ENCODE results near the gene C2orf72.
"Not testable (repeated sequence)": the region's sequence is repeated elsewhere in the genome, so short reads cannot be mapped to it uniquely, and the experiment has no call there.

The C2orf72 gene

DNA sequence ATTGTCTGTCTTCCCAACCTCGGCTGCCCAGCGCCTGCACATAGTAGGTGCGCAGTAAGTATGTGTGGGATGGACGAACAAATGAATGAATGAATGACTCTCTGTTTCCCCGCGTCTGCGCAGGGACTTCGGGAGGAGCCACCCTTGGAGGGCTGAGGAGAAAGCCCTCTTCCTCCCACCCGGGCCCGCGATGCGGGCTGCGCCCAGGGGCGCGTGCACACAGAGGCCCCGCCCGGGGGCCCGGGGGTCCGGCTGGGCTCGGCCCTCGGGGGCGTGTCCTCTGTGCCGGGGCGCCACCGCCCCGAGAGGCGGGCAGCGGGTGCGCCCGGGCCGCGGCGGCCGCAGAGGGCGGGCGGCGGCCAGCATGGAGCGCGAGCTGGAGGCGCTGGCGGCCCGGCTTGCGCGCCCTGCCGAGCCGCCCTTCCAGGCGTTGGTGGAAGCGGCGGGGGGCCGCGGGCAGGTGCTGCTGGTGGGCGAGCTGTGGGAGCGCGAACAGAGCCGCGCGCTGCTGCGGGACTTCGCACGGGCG is at the start of gene C2orf72:
Gene C2orf72 (plus strand): TSS at position 322 of the 529 bp plus-strand sequence. CDS start 43 bp downstream, at position 365.
- no peak for DNase-seq (ENCODE audit: low read depth in 2 of 2)

DNA sequence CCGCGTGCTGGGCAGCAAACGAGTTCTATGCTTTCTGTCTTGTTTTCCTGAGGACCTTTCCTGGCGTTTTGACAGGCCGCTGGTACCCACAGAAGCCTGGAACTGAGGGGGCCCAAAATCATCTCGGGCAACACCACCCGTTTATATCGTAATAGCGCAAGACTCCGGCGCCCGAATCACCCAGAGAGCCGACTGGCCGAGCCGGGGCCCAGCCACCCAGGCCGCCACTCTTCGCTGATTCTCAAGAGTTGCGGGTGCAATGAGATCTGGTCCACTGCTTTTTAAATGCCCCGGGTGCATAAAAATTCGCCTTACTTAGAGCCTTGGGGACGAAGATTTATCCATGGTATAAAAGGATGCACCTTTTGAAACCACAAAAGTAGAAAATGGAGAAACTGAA is 47.6 kb upstream of the C2orf72 start:
- DNase-seq (ENCODE audit: low read depth in 2 of 2), result no peak

DNA sequence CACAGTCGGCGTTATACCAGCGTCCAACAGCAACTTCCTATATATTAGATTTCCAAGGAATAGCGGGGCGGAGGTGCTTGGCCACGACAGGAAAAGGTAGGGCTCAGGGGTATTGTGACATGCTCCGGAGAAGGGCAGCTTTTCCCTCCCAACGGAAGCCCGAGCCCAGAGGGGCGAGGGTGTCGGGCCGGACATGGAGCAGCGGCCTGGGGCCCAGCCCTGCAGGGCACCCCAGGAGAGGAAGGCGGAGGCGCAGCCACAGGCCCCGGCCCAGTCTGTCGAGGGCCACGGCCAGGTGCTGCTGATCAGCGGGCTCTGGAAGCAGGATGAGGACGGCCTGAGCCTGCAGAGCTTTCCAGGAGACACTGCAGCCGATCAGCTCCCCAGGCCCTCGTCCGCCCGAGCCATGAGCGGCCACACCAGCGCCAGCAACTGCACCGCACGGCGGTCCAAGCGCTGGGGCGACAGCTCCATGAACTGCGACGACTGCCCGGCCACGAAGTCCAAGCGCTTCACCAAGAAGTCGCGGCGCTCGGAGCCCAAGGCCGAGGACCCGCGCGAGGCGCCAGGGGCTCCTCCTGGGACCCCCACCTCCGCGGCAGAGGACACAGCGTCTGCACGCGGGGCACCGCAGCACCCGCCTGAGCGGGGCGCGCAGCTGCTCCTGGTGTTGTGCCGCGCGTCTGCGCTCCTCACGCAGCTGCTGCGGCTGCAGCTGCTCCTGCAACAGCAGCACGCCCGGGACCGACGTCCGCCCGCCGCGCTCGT is 47.0 kb upstream of the C2orf72 start:
- DNase-seq (ENCODE audit: low read depth in 2 of 2), result no peak

DNA sequence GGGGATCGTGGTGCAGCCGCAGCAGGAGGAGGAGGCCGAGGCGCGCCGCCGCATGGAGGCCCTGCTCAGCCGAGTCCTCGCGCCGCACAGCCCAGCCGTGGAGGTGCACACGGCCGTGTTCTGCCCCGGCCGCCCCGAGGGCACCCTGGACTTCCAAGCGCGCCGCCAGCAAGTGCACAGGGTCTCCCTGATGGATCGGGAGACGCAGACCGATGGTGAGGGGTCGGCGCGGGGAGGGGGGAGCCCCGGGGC is 46.5 kb upstream of the C2orf72 start:
- no peak for DNase-seq (ENCODE audit: low read depth in 2 of 2)

DNA sequence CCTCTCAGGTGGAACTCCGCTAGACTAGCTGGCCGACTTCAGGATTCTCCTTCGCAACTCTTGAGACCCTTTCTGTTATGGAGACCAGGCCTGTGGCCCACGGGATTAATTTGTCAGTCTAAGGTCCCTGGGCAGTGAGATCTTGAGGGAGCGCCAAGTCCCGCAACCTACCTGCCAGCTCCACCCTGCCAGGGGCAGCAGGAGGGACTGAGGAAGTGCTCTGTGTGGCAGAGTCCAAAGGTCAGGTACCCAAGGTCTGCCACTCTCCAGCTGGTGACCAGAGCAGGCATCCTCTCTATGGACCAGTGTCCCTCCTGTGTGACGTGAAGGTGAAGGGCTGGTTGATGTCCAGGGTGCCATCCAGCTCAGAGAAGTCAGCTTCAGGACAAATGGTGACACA is 45.7 kb upstream of the C2orf72 start:
- DNase-seq (ENCODE audit: low read depth in 2 of 2), result no peak

DNA sequence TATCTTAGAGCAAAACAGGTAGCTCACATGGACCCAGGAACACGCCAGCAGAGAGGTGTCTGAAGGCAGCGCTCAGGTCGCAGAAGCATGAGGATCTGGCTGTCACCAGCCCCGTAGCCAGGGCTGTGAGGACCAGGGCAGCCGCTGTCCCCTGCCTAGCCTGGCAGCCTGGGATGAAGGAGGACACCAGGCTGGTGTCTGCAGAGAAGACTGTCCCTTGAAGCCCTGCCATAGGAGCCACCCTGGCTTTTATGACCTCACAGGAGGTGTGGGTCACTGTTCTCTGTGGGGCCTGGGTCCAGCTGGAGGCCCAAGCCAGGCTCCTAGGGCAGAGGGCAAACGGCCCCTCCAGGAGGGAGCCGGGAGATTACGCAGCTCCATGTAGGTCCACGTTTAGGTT is 41.5 kb upstream of the C2orf72 start, which contains the start of gene SPATA3:
Gene SPATA3 (plus strand): TSS at position 301 of the 400 bp plus-strand sequence. CDS start 113 bp downstream, outside the sequence.
- no peak for DNase-seq (ENCODE audit: low read depth in 2 of 2)

DNA sequence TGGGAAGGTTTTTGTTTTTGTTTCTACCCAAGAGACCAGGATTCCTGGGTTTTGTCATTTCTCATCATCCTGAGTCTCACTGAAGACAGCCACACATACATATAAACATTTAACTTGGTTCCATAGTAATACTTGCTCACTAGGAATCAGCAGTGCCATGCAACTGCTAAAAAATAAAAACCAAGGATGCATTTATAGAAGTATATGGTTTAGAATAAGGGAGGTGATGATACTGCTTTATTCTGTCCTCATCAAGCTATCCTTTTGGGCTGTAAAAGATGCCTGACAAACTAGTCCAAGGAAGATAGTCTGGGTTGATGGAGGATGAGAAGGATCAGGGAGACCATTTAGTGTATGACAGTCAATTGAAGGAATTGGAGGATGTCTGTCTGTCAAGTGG is 40.7 kb upstream of the C2orf72 start:
- DNase-seq (ENCODE audit: low read depth in 2 of 2), result no peak

DNA sequence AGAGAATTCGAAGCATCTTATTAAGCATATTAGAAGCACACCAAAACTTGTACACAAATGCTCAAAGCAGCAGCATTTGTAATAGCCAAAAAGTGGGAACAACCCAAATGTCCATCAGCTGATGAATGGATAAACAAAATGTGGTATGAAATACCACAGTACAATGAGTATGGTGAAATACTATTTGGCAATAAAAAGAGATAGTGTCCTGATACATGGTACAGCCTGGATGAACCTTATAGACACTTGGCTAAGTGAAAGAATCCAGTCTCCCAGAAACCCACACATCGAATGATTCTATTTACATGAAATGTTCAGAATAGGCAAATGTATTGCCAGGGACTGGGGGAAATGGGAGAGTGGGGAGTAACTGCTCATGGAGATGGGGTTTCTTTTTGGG is 38.4 kb upstream of the C2orf72 start:
- no peak for DNase-seq (ENCODE audit: low read depth in 2 of 2)

DNA sequence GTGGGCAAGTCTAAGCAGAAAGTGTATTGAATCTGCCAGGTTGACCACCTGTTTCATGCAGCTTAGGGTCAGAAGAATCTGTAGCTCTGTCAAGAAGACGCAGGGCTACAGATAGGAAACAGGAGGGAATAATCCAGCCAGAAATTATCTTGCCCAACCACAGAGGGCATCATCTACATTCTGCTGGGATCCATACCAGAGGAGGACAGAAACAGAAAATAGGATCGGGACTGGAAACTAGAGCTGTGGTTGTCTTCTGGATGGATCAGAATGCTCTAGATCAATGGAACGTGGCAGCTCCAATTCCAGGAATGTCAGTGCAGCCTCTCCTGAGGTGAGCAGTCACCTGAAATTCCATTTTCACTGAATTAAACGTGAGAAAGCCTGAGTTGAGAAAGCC is 37.8 kb upstream of the C2orf72 start:
- DNase-seq (ENCODE audit: low read depth in 2 of 2), result no peak

DNA sequence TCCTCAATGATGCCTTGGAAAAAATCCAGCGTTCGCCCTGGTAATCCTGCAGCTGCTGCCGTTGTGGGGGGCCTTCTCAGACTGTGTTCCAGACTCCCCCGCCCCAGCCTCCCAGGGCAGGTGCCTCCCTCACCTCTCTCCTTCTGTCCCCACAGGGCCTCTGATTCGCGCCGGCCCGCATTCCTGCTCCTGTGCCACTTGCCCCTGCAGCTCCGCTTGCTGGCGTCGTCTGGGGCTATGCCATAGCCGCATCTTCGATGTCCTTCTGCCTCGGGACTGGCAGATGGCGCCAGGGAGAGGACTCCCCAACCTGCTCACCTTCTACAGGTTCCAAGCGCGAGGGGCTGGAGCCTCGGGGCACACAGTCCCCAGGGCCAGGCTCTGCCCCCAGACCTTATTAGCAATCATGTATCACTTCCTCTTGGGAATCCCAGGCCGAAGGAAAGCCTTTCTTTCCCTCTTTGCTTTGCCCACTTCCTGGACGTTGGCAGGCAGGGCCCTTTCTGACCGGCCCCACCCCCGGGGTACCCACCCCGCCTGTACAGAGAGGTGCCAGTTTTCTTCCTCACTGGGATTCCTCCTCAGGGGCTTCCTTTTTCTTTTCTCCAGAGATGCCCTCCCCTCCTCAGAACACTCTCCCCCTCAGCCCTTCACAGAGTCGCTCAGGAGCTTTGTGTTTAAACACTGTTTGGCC is 37.0 kb upstream of the C2orf72 start:
- DNase-seq (ENCODE audit: low read depth in 2 of 2), result no peak

DNA sequence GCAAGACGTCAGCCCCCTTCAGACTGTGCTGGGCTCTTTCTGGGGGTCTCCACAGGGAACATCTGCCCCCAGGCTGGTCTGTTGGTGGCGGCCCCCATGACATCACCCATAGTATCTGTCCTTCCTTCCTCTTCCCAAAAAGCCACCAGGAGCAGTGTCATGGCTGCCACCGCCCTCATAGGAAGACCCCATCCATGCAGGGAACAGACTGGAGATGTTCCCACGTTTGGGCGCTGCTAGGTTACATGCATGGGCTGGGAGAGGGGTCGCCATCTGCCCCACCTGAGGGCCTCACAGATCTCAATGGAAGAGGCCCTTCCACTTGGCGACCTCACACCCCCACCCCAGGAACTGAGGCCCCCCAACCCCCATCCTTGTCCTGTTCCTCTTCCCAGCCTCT is 36.3 kb upstream of the C2orf72 start:
- DNase-seq (ENCODE audit: low read depth in 2 of 2), result no peak

DNA sequence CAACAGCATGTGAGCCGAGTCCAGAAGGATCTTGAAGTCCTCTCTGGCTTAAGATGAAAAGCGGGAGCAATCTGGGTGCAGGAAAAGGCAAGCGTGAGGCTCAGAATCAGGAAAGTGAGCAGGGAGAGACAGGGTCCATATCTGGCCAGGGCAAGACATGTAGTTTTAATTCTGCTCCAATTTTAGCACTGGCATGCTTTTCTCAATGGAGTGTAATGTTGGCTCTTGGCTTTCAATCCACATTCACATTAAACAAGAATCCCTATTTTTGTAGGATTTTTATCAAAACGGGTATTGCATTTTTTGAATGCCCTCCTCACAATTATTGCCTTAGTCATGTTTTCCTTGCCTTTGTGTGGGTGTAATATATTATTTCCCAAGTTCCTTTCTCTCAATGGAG is 35.4 kb upstream of the C2orf72 start:
- DNase-seq (ENCODE audit: low read depth in 2 of 2), result no peak

DNA sequence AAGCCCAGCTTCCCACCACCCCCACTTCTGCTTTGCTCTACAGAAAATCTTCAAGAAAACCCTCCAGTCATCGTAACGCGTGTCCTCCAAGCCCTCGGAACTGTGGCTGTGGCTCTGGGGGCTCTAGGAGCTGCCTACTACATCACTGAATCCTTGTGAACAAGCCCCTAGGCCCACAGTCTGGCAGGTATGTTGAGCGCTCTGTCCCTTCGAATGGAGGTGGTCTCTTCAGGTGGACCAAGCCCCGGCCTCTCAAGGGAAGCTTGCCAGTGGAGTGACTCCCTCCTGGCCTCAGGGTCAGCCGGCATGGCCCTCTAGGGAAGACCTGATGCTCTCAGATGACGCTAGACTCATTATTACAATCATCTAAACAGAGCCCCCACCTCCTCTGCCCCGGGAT is 34.7 kb upstream of the C2orf72 start:
- DNase-seq (ENCODE audit: low read depth in 2 of 2), result no peak

DNA sequence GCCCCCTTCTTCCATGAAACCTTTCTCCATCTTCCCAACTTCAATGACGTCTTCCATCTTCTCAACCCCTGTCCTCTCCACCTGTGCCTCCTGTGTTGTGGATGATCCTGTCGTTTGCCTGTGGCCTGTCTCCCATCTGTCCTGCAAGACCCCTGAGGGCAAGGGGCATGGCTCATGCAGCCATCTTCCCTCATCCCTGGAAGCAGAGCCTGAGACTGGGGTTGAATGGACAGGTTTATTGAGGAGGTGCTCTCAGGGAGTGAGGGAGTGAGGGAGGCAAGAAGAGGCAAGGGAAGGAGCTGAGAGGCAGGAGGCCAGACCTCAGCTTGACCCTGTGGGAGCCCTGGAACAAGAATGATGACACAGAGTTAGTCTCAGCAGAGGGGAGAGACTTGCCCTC is 34.1 kb upstream of the C2orf72 start:
- no peak for DNase-seq (ENCODE audit: low read depth in 2 of 2)

DNA sequence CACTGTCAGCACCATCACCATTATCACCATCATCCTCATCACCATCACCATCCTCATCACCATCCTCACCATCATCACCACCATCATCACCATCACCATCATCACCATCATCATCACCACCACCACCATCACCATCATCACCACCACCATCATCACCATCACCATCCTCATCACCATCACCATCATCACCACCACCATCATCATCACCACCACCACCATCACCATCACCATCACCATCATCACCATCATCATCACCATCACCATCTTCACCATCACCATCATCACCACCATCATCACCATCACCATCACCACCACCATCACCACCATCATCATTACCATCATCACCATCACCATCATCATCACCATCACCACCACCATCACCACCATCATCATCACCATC is 32.4 kb upstream of the C2orf72 start:
- not testable (repeated sequence) for DNase-seq (ENCODE audit: low read depth in 2 of 2)

DNA sequence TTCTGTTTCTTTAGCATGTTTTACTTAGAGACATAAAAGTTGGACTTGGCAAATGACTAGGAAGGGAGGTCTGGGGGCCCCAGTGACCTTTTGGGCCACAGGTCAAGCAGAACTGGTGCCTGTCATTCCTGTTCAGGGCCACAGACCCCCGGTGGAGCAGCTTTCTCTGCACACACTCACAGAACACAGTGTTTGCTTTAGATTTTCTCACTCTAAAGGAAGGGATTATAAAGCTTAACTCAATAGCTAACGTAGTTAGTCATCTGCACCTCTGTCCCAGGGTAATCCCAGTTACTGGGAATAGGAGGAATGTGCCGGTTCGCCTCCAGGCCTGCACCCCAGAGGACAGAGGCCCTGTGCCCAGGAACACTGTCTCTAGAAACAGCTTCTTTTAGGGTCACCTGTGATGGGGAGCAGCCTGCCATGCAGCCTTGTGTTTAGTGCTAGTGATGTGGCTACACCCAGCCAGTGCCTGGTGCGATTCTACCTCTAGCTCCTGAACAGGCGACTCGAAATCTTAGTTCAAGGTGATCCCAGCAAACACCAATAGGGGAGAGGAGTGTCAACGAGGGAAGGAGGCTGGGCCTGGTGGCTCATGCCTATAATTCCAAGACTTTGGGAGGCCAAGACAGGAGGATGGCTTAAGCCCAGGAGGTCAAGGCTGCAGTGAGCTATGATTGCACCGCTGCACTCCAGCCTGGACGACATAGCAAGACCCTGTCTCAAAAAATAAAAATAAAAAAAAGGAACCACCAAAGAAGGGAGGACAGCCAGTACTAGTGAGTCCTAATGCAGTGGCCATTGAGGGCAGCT is 29.8 kb upstream of the C2orf72 start:
- no peak for DNase-seq (ENCODE audit: low read depth in 2 of 2)

DNA sequence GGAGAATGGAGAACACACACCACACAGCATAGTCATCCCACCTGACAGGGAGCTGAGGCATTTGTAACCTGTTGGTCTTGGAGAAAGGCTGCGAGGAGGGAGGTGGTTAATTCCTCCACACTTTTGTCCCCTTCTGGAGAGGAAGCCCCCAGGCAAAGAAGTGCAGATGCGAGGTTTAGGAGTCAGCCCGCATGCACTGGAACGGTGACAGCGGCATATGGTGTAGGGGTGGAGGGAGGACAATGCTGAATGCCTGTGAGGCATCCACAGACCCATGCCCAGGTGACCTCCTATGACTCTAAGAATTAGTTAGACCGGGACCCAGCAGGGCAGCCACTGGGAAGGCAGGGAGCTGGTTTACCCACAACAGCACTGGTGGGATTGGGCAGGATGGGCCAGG is 29.2 kb upstream of the C2orf72 start:
- no peak for DNase-seq (ENCODE audit: low read depth in 2 of 2)

DNA sequence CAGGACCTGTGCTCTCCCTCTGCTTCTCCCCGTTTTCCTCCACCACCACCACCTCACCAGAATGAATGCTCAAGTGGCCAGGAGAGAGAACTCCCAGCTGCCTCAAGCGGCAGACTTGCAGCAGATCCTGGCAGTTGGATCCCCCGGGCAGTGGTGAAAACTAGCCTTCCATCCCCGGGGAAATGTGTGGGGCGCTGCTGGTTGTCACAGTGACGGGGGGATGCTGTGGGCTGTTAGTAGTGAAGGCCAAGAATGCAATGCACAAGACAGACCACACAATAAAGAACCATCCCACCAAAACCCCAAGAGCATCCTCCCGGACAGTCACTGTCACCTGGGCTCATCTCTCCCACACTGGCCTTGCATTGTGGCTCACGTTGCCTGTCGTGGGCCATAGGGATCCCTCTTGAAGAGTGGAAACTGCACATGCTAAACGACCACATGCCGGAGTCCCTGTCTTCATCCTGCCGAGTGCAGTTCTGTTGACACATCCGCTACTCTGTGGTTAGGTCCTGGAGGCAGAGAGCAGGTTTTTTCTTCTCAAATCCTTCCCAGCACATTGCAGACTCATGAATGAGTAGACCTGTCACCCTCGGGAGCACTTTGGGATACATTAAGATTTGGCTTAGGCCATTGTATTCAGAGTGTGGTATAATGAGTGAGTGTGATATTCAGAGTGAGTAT is 27.9 kb upstream of the C2orf72 start:
- DNase-seq (ENCODE audit: low read depth in 2 of 2), result no peak

DNA sequence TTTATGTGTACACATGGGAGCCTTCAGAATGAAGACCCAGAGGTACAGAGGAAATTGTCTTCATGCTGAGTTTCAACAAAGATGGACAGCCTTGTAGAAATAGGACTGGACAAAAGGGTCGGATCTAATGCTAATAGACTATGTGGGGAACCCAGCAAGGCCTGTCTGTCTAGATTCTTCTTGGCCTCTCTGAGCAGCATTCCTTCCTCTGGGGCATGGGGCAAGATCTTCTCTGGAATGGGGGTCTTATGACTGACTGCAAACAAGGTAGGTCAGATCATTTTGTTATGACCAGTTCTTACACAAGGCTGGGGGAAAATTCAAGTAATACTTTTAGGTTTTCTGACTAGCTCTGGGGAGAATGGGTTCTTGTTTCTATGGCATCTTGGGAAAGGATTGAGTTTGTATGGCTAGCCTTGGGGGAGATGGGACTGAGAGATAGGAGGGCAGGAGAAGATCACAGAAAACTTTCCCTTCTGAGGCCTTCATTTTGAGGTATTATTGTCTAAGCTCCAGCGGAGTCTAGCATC is 27.1 kb upstream of the C2orf72 start:
- DNase-seq (ENCODE audit: low read depth in 2 of 2), result no peak

DNA sequence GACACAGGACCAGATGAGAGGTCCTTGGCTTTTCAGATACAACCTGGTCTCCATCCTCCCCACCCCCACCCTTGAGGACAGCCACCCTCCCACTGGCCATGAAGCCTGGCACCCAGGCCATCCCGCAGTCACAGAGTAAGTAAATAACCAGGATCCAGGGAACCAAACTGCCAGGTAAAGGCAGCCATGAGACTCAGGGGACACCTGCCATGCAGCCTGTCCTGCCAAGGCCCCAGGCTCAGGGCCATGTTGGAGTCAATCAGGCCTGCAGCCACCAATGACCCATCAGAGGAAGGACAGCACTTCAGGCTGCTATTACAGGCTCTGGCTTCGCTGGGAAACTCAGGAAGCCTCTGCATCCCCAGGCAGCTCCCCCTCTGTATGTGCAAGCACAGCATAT is 25.8 kb upstream of the C2orf72 start:
- DNase-seq (ENCODE audit: low read depth in 2 of 2), result no peak

DNA sequence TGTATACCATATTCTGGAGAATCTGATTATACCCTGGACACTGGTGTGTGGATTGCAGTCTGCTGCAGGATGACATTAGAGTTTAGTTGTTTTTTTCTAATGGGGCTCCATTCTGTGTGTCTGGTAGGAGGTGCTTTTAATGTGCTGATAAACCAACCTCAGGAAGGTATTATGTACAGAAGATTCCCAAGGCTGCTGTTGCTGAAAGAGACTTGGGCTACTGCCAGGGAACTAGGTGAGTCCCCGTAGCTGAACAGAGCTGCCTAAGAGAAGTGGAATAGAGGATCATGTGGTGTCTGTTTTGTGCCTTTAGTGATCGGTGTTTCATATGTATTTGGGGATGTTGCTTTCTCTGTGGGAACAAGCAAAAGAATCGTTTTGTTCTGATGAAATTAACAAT is 24.9 kb upstream of the C2orf72 start:
- DNase-seq (ENCODE audit: low read depth in 2 of 2), result no peak

DNA sequence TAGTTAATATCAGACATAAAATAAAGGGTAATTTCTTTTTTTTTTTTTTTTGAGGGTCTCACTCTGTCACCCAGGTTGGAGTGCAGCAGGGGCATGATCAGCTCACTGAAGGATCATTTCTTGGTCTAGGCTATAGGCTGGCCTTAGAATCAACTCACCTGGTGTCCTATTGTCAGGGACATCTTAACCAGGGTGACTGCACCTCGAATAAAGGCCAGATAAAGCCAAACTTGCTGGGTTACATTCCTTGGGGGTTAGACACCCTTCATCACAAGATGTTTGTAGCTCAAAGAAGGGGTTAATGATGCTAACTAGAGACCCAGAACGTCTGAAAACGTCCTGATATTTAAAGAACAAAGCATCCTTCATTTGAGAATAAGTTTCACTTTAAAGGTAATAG is 23.5 kb upstream of the C2orf72 start:
- DNase-seq (ENCODE audit: low read depth in 2 of 2), result no peak

Measured in fibroblast of skin of left quadriceps (primary cell).